Rectal smooth muscle tissue (tissue), 1 donor: ENCODE data around the gene HS3ST1.

Experiments used
- H3K27ac ChIP-seq: one replicate; pipeline ENCODE4 v1.7.0; 2013; ENCODE audit warnings: low read depth, low read length, inconsistent platforms
- H3K27me3 ChIP-seq: one replicate; pipeline ENCODE4 v1.7.0; 2013; ENCODE audit warnings: low read length; ENCODE audit not compliant: control insufficient read depth, insufficient read depth
- H3K36me3 ChIP-seq: one replicate; pipeline ENCODE4 v1.7.0; 2013; ENCODE audit warnings: low read length; ENCODE audit not compliant: control insufficient read depth, insufficient read depth
- H3K4me1 ChIP-seq: one replicate; pipeline ENCODE4 v1.7.0; 2013; ENCODE audit warnings: low read length; ENCODE audit not compliant: control insufficient read depth, insufficient read depth
- H3K4me3 ChIP-seq: one replicate; pipeline ENCODE4 v1.7.0; 2013; ENCODE audit warnings: low read length
- H3K9ac ChIP-seq: one replicate; pipeline ENCODE4 v1.7.0; 2013; ENCODE audit warnings: low read length

The HS3ST1 gene

DNA sequence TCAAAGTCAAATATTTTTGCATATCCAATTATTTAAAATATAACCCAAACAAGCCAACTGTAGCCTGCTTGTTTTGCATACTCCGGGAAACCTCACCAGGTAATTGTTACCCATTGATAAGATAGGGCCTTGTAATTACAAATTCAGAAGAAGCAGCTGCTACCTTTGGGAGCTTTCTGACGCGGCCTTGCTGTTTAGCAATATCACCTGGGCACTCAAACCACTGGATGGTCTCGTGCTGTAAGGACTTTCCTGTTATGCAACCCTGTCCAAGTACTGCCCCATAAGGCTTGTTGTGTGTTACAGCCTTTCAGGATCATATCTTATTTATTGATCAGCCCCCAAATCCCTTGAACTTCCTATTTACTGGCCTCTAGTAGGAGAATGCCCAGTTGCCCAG, 52.1 kb downstream of the HS3ST1 start:
- Histone ChIP-seq H3K9ac (no peak overlapping the region), H3K4me3 (no peak overlapping the region), H3K4me1 (no peaks in the 10 kb centered on the region), H3K27me3 (no peaks in the 10 kb centered on the region), H3K36me3 (no peaks in the 10 kb centered on the region), H3K27ac (no peak overlapping the region)

GRCh38 chr4:11376146-11376545, 52.5 kb downstream of the HS3ST1 start:
- Histone ChIP-seq H3K4me1 (no peaks in the 10 kb centered on the region), H3K9ac (no peak overlapping the region), H3K27ac (no peak overlapping the region), H3K36me3 (no peaks in the 10 kb centered on the region), H3K4me3 (no peak overlapping the region), H3K27me3 (no peaks in the 10 kb centered on the region)

DNA sequence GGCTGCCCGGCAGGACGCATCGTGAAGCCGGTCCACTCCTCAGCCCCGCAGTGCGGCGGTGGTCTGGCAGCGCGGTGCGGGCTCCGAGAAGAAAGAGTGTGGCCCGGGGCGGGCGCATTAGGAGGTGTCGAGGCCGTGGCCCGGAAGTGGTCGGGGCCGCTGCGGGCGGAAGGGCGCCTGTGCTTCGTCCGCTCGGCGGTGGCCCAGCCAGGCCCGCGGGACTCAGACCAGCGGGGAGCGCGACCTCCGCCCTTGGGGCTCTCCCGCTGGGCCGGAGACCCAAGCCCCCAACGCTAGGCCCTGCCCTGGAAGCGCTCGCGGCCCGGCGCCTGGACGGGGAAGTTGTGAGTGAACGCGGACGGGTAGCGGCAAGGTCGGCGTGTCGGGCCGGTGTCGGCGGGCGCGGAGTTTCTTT, 60.0 kb downstream of the HS3ST1 start:
- Histone ChIP-seq H3K36me3 (no peaks in the 10 kb centered on the region), H3K27me3 (no peaks in the 10 kb centered on the region), H3K9ac (no peak overlapping the region), H3K4me3 (no peak overlapping the region), H3K27ac (no peak overlapping the region), H3K4me1 (no peaks in the 10 kb centered on the region)

DNA sequence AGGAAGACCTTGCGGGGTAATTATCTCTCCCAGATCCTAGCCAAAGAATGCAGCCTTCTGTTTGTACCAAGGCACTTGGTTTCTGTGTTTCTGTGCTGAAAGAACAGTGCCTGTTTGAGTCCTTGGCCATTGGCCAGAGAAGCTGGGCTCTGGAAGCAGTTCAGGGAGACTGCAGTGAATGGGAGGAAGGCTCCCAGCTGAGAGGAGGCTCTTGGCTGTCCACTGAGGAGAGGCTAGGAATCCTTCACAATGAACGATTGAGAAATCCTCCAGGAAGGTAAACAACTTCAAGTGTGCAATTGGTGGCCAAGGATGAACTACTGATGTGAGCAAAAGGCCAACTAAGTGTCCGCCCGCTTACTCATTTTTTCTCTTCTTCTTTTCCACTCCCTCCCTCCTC, 61.3 kb downstream of the HS3ST1 start:
- no peak overlapping the region for H3K27ac ChIP-seq
- no peaks in the 10 kb centered on the region for H3K4me1 ChIP-seq
- H3K9ac ChIP-seq: no peak overlapping the region
- no peak overlapping the region for H3K4me3 ChIP-seq
- no peaks in the 10 kb centered on the region for H3K36me3 ChIP-seq
- H3K27me3 ChIP-seq: no peaks in the 10 kb centered on the region

GRCh38 chr4:11366859-11367258, 61.8 kb downstream of the HS3ST1 start:
- Histone ChIP-seq H3K27ac (no peak overlapping the region), H3K36me3 (no peaks in the 10 kb centered on the region)

DNA sequence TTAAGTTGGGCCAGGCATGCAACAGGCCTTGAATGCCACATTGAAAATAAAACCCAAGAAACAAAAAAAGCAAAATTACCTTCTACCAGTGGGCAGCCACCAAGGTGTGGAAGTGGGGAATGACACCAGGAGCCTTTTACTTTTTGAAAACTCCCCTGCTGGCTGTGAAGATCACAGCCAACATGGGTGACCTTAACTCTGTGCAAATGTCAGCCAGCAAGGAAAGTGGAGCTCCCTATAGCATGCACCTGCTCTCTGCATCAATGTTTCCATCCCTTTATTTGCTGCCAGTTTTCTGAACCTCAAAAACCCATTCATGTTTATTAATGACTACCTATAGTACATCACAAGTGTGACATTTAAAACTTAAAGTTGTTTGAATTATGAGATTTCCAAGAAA, 63.7 kb downstream of the HS3ST1 start:
- Histone ChIP-seq H3K9ac (no peak overlapping the region), H3K4me1 (no peaks in the 10 kb centered on the region), H3K36me3 (no peaks in the 10 kb centered on the region), H3K27me3 (no peaks in the 10 kb centered on the region), H3K27ac (no peak overlapping the region), H3K4me3 (no peak overlapping the region)

More at GRCh38 chr4:11366859-11367258, 61.8 kb downstream of the HS3ST1 start:
- Histone ChIP-seq H3K27me3 (no peaks in the 10 kb centered on the region), H3K4me3 (no peak overlapping the region), H3K9ac (no peak overlapping the region), H3K4me1 (no peaks in the 10 kb centered on the region)

GRCh38 chr4:11359591-11359990, 69.1 kb downstream of the HS3ST1 start:
- Histone ChIP-seq H3K4me1 (no peaks in the 10 kb centered on the region), H3K27me3 (no peaks in the 10 kb centered on the region), H3K36me3 (no peaks in the 10 kb centered on the region), H3K9ac (no peak overlapping the region), H3K27ac (no peak overlapping the region), H3K4me3 (no peak overlapping the region)

GRCh38 chr4:11355226-11355625, 73.5 kb downstream of the HS3ST1 start:
- Histone ChIP-seq H3K4me3 (no peak overlapping the region), H3K36me3 (no peaks in the 10 kb centered on the region), H3K27me3 (no peaks in the 10 kb centered on the region), H3K9ac (no peak overlapping the region), H3K4me1 (no peaks in the 10 kb centered on the region), H3K27ac (no peak overlapping the region)

GRCh38 chr4:11354531-11354930, 74.2 kb downstream of the HS3ST1 start:
- Histone ChIP-seq H3K4me1 (no peaks in the 10 kb centered on the region), H3K27me3 (no peaks in the 10 kb centered on the region), H3K36me3 (no peaks in the 10 kb centered on the region), H3K9ac (no peak overlapping the region), H3K27ac (no peak overlapping the region), H3K4me3 (no peak overlapping the region)

GRCh38 chr4:11348449-11349088, 80.1 kb downstream of the HS3ST1 start:
- H3K4me1 ChIP-seq: no peaks in the 10 kb centered on the region
- no peak overlapping the region for H3K27ac ChIP-seq
- H3K27me3 ChIP-seq: no peaks in the 10 kb centered on the region
- H3K9ac ChIP-seq: no peak overlapping the region
- no peak overlapping the region for H3K4me3 ChIP-seq
- no peaks in the 10 kb centered on the region for H3K36me3 ChIP-seq

GRCh38 chr4:11344916-11345315, 83.8 kb downstream of the HS3ST1 start:
- no peaks in the 10 kb centered on the region for H3K27me3 ChIP-seq
- no peak overlapping the region for H3K4me3 ChIP-seq
- no peaks in the 10 kb centered on the region for H3K36me3 ChIP-seq
- H3K9ac ChIP-seq: no peak overlapping the region
- no peak overlapping the region for H3K27ac ChIP-seq
- H3K4me1 ChIP-seq: no peaks in the 10 kb centered on the region

DNA sequence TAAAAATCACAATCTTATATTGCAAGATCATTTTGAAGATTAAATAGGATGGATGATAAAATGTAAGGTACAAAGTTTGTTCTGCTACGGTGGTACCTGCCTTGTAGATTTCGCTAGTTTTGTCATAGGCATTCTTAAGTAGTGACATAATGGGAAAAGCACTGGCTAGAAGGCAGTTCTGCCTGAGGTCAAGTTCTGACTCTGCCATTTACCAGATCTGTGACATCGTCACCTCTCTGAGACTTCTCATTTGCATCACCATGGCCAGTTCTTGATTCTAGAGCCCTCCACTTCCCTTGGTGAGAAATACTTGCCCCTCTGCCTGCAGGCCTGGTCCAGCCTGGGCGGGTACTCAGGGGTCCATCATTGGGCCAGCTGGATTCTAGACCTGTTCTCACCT, 85.2 kb downstream of the HS3ST1 start:
- Histone ChIP-seq H3K36me3 (no peaks in the 10 kb centered on the region), H3K9ac (no peak overlapping the region), H3K27me3 (no peaks in the 10 kb centered on the region), H3K4me1 (no peaks in the 10 kb centered on the region), H3K27ac (no peak overlapping the region), H3K4me3 (no peak overlapping the region)
